HG03175 (cell line): ENCODE data around the gene GABRG3.

Experiments used
- ATAC-seq: cut with Tn5 transposase; IDR thresholded peaks from one replicate; pipeline ENCODE4 v1.9.1; 2021; ENCODE audit warnings: mild to moderate bottlenecking, moderate library complexity; ENCODE audit not compliant: unreplicated experiment

Gene GABRG3

GRCh38 chr15:27541581-27541980 lies 570.6 kb downstream of the GABRG3 start:
- no peak for ATAC-seq

- ATAC-seq: no peak
Observed at GRCh38 chr15:27545494-27546255, 574.7 kb downstream of the GABRG3 start.

GRCh38 chr15:27549746-27550145 lies 578.8 kb downstream of the GABRG3 start:
- ATAC-seq: no peak

GRCh38 chr15:27550635-27551034 lies 579.7 kb downstream of the GABRG3 start:
- ATAC-seq: no peak

GRCh38 chr15:27561816-27562215 lies 590.8 kb downstream of the GABRG3 start:
- ATAC-seq: no peak

- ATAC-seq: no peak
Observed at GRCh38 chr15:27563765-27564370, 592.9 kb downstream of the GABRG3 start.

GRCh38 chr15:27564656-27565055 lies 593.7 kb downstream of the GABRG3 start:
- no peak for ATAC-seq

GRCh38 chr15:27570746-27571145 lies 599.8 kb downstream of the GABRG3 start:
- no peak for ATAC-seq

GRCh38 chr15:27573805-27574485 lies 603.0 kb downstream of the GABRG3 start:
- no peak for ATAC-seq

- no peak for ATAC-seq
Observed at GRCh38 chr15:27574541-27575054, 603.6 kb downstream of the GABRG3 start.

- no peak for ATAC-seq
Observed at GRCh38 chr15:27575521-27575920, 604.5 kb downstream of the GABRG3 start.

- no peak for ATAC-seq
Observed at GRCh38 chr15:27576576-27576975, 605.6 kb downstream of the GABRG3 start.

- ATAC-seq: no peak
Observed at GRCh38 chr15:27579738-27580137, 608.8 kb downstream of the GABRG3 start.

- no peak for ATAC-seq
Observed at GRCh38 chr15:27582726-27583410, 611.9 kb downstream of the GABRG3 start.

GRCh38 chr15:27583651-27584050 lies 612.7 kb downstream of the GABRG3 start:
- ATAC-seq: no peak

GRCh38 chr15:27585041-27585640 lies 614.2 kb downstream of the GABRG3 start:
- no peak for ATAC-seq

GRCh38 chr15:27587810-27588209 lies 616.8 kb downstream of the GABRG3 start:
- no peak for ATAC-seq

GRCh38 chr15:27589260-27589659 lies 618.3 kb downstream of the GABRG3 start:
- no peak for ATAC-seq

- ATAC-seq: no peak
Observed at GRCh38 chr15:27589782-27590181, 618.8 kb downstream of the GABRG3 start.
